ENCODE results near the gene PLGRKT.
"Not testable (repeated sequence)": the region's sequence is repeated elsewhere in the genome, so short reads cannot be mapped to it uniquely, and the experiment has no call there.

PLGRKT gene

GRCh38 chr9:5316406-5316805 is 121.3 kb downstream of the PLGRKT start:
- FAIRE-seq; DNase-seq (ENCODE audit: low spot score): not testable (repeated sequence)

GRCh38 chr9:5315187-5315923 is 122.4 kb downstream of the PLGRKT start:
- DNase-seq (ENCODE audit: low spot score), result no peak
- FAIRE-seq, result no peak

- DNase-seq (ENCODE audit: low spot score) (no peak), FAIRE-seq (no peak)
These were observed 126.9 kb downstream of the PLGRKT start for GRCh38 chr9:5310851-5311250.
